ENCODE measurements around the gene SLC10A2.

SLC10A2 gene

DNA sequence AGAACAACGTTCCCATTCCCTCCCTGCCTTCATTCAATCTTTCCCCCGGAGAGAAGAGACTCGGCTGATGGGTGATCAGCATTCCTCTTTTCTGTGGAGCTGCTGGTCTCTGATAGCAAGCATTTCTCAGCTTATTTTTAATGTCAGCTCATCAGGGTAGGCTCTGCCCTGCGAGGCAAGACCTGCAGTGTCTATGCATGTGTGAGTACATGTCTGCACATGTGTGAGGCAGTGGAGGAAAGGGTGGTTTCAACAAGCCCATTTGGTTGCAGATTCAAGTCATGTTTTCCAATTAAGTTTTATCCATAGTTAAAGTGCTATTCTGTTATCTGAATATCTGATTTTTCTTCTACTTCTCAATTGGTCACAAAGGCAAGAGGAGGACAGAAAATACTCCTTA, 19.5 kb downstream of the SLC10A2 start:
- no peak for DNase-seq (ENCODE audit: low read depth)

DNA sequence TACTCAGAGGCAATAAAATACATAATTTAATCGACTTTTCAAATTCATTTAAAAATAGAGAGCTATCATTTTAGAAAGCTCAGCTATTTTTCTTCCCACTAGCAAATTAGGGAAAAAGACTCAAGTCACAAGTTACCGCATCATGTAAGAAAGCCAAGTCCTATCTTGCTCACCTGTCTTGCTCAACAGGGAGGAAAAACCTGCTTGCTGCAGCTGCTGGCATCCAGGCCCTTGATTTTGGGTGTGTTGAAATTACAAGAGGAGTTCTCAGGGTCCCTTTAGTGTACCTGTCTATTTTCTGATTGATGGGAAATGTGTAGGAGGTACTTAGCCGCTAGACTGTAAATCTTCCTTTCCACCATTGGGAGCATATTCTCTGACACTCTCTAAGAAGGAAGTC, 22.2 kb downstream of the SLC10A2 start:
- DNase-seq (ENCODE audit: low read depth) = no peak

DNA sequence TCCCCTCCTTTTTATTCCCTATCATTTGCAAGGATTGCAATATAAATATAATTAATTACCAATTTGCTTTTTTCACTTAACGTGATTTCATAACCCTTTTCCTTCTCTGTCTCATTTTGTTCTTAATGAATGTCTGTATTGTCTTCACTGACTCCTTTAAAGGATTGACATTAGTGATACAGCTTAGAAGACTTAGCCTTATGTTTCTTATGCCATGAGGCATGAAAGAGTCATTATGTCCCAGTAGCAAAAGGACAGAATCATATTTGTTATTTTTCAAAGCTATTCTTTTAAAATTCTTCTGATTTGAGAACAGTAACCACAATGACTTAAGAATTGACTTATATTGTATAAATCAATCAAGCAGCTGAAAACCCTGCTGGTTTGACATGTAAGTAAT, 26.2 kb downstream of the SLC10A2 start:
- no peak for DNase-seq (ENCODE audit: low read depth)

DNA sequence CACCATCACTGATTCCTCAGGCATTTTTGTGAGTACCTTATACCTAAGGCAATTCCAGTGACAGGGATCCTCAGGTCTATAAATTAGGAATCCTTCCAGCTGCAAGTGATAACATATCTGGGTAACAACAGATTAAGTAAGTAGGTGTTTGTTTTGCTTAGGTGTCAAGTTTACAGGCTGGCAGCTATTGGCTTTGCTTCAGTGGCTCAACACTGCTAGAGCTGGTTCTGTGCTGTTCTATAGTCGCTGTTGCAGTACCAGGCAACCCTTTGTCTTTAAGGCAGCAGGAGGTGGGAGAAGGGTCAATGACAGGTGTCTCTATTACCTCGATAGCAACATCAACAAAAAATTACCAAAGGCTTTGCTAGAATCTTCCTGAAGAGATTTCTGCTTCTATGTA, 27.0 kb downstream of the SLC10A2 start:
- DNase-seq (ENCODE audit: low read depth) = no peak

DNA sequence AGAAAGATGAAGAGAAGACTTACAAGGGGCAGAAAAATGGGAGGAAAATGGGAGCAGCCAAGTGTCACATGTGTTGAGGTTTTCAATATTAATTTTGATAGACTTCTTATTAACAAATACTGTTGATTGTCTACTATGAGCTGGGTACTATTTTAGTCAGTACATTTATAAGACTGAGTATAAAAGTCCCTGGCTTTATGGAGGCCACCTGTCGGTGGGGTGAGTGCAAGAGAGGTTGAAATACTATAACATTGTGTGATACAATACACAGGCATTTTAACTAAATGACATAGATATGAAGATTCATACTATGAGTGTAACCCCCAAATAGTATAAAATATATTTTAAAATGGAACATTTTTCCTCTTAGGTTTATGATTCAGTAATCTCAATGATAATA, 29.9 kb downstream of the SLC10A2 start:
- no peak for DNase-seq (ENCODE audit: low read depth)

DNA sequence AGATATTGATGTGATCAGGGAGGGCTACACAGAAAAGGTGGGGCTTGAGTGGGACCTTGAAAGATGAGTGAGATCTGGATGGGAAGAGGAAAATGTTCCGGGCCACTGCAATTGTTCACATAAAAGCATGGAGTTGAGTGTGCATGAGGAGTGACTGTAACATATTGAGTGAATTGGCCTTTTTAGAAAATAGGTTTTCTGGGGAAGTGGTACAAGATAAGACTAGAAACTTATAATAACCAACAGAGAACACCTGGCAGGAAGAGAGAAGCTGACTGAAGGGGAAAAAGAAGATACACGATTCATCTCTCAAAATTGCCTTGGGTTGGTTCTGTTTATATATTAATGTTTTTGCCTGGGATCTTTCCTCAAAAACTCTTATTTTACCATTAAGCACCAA, 32.2 kb downstream of the SLC10A2 start:
- no peak for DNase-seq (ENCODE audit: low read depth)

DNA sequence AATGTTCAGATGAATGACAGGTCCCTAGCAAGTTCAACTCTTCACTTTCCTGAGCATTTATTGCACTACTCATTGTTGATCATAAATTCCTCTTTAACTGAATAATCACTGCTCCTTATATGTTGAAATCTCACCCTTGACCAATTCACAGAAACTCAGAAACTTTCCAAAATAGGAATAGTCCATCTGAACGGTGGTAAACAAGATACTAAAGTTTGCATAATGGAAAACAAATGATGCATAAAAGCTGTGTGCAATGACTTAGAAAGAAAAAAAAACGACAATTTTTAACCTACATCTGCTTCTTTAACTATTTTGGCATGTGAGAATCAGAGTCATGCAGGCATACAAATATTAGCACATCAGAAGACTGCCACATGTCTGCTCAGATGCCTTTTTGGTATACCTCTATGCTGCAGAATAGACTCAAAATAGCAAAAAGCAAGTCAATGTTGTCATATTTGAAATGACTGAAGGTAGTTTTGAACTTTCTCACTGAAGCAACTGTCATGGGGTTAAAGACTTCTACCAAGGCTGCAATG, 34.8 kb downstream of the SLC10A2 start:
- DNase-seq (ENCODE audit: low read depth) = peak; percentile 21

DNA sequence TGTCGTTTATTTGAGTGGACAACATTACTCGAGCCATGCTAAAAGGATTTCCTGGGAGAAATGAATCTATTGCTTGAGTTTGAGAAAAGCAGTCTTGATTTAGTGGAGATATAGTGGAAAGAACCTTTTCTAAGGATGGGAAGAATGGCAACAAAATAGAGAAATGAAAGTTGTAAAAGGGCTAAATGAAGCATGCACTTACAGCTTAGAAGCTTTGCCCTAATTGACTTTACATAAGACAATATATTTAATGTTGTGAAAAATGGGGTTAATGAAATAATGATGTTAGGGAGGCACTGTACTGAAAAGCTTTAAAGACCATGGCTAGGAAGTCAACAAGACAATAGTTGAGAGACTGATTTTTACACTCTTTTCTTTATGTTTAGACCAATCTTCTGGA, 35.4 kb downstream of the SLC10A2 start:
- DNase-seq (ENCODE audit: low read depth) = no peak

DNA sequence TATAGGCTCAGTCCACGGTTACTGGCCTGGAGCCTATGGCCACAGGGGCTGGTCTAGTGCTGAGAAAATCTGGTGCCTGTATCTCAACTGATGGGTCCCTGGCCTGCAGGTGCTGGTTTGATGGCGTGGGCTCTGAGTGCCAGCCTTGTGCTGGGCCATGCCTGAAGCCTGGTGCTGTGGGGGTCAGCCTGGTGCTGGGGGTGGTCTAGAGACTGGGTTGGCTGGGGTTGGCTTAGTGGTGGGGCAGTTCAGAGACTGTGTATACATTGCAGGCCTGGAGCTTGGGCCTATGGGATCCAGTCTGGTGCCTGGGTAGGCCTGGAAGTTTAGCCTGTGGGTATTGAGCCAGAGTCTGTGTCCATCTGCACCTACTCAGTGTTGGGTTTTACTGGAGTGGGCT, 36.4 kb downstream of the SLC10A2 start:
- DNase-seq (ENCODE audit: low read depth) = no peak

DNA sequence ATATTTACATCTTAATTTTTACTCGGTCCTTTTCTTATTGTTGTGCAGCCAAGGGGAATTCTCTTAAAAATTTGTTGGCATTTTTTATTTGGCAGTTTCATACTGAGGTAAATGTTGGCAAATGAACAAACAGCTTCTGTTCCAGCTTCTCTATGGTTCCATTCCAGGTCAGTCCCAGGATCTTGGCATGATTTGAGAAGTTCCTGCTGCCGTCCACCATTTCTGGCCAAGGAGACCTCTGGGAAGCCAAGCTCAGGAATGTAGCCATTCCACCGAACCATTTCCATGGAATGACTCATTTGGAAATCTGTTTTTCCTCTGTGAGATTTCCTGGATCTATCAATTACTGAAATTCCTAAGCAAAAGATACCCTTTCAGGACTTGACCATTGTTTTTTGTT, 43.9 kb downstream of the SLC10A2 start:
- DNase-seq (ENCODE audit: low read depth) = peak; percentile 46

DNA sequence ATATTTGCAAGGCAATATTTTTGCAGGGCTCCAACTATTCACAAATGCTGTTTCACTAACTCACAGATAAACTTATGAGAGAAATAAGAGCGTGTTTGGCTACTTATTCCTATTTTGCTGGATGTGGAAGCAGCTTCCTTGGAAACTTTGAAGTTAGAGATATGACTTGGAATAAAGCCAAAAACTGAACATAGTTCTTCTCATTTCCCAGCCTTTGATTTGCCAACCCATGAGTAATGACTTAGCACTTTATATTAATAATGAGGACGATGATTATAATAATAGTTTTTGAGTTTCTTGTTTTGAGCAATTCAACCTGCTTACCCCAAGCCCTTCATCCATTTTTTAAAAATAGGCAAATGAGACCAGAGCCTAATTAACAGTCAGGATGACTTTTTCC, 47.7 kb downstream of the SLC10A2 start:
- DNase-seq (ENCODE audit: low read depth) = no peak

DNA sequence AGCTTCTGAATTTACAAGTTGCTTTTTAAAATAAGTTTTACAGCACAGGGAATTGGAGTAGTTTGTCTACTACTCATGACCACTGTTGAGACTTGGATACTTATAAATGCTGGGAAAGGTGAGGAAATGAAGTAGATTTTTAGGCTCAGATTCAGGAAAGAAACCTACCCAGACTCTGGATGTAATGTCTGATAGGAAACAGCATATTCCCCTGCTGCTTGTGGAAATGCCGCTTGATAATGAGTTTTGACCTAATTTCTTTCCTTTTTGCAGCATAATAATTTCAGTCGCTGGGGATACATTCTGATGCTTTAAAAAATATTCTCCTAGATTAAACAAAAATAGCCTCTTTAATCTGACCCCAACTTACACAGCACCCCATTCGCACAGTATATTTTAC, 53.6 kb downstream of the SLC10A2 start:
- no peak for DNase-seq (ENCODE audit: low read depth)

DNA sequence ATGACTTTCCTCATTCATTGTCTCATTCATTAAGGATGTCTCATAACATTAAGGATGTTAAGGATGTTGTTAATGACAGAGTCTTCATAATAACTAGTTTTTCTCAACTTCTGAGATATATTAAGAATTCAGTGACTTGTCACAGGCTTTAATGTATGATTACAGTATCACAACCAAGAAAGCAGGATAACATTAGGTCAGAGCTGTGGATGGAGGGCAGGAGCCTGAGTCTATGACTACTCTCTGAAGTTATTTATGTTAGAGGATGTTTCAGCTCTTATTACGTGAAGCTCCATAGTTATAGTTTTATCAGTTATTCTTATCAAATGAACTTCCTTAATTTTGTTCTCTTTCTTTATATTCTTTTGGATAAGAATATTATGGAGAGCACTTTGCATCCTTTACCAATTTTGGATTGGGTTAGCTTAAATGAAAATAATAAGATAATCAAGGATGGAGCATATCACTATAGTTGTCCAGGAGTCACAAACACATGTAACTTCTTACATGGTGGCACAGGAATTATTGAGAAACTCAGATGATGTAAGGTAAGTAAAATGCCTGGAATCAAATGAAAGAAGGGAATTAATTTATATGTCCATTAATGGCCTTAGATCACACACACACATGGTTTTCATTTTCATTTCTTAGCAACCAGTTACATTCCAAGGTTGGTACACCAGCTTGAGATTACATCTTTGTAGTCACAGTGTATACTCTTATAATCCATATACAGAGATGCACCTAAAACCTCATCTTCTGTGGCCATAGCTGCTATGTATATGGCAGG, 57.0 kb downstream of the SLC10A2 start:
- DNase-seq (ENCODE audit: low read depth) = peak; percentile 72

DNA sequence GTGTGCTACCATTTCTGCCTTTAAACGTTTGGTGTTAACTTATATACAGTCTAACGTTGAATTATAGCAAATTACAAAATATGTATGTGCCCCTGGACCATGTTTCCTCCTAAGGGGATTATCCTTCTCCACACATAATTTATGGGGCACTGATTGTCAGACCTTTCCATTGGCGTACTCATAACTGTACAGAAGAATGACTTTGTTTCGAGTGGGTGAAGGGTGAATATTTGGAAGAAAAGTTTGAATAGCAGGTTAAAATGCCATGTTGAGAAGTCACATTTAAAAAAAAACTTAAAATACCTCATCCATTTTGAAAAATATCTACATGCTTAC, 58.8 kb downstream of the SLC10A2 start:
- DNase-seq (ENCODE audit: low read depth) = no peak

DNA sequence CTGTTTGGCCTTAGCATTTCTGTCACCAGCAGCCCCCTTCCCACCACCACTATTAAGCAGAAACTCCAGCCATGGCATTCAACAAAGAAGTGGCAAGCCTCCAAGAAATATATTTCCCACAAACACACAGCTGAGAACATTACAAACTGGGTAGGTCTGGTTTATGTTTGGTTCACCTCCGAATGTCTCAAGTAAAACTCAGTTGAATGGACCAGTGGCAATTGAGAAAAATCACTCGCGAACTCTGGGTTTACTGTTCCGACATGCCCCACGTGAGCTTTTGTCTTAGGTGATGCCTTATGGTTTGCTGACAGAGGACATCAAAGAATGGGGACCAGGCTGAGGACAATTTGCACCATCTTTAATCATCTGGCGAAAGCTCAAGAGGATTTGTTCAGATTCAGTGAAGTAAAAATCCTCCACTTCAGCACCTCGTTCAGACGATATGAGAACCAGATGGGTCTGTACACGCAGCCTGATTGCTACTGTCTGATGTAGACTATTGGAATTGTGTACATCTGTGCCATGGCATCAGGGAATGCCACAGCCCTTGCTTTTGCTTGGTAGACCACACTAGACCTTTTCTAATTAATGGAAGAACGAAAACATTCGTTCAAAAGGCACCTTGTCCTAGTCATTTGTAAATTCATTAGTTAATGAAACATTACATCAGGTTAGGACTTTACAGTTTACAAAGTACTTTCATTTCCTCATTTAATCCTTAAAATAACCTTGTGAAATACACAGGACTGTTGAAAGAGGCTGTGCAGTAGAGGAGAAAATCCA, 59.4 kb downstream of the SLC10A2 start:
- DNase-seq (ENCODE audit: low read depth) = peak; percentile 12

DNA sequence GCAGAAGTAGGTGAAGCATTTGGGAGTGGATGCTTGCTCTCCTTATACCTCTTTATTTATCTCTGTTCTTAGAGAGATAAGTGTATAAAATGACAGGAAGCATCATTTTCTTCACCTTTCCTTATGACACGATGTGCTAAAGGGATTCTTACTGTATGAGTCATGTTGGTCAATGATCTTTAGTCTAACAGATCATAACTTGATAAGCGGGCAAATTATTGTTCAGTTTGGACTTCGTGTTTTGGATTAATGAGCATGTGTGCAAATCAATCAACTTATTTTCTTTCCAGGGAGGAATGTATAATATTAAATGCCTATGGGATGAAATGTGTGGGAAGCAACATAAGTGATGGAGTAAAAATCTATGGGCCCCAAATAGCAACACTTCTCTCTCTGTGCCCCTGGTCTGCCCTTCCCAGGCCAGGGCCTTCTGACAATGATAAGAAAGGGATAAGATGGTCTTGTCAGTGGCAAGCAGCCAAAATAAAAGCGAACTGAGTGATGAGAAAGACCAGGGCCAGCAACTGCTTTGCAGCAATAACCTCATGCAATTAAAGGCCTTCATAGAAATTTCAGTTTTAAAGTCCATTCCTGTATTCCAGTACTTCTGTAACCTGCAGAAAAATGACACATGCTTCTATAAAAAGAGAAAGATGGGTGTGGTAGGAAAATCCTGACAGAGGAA, 61.4 kb downstream of the SLC10A2 start:
- DNase-seq (ENCODE audit: low read depth) = no peak

DNA sequence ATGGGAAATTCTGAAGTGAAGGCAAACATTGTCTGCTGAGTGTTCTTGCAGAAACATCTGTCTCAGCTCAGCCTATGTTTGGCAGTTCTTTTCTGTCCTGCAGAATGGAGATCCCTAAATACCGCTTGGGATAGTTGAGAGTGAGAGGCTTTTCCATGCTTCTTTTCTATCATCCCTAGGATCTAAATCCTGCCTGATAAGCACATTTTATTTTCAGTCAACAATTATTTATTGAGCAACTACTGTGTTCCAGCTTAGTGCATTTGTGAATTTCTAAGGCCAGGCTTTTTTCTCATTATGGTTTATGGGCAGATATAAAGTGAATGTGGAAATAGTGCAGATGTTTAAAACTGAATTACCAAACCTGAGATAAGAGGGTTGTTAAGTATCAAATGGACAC, 62.6 kb downstream of the SLC10A2 start:
- DNase-seq (ENCODE audit: low read depth) = no peak

DNA sequence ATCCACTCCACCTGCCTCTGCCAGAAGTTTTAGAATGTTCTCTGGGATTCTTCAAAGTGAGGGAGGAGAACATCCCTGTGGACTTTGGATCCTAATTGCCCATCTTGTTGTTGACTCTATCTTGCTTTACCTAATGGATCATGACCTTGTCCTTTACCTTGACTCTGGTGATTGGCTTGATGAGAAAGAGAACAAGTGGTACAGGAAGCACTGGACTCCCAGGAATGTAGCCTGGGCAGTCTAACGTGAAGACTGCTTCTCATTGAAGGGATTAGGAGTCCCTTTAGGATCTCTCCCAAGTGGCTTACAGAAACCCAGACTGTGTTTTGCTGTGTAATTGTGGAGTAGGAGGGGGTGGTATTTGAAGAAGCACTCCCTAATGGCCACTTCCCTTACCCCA, 63.9 kb downstream of the SLC10A2 start:
- DNase-seq (ENCODE audit: low read depth) = no peak

DNA sequence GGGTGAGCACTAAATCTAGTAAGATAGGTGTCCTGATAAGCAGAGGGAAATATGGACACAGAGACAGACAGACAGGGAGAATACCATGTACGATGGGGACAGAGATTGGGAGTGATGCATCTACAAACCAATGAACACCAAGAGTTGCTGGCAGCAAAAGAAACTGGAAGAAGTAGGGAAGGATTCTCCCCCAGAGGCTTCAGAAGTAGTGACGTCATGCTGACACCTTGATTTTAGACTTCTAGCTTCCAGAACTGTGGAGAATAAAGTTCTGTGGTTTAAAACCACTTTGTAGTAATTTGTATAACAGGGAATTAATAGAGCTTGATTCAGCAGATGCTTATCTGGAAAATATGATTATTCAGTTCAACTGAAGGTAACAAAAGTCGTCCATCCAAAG, 66.1 kb downstream of the SLC10A2 start:
- no peak for DNase-seq (ENCODE audit: low read depth)

DNA sequence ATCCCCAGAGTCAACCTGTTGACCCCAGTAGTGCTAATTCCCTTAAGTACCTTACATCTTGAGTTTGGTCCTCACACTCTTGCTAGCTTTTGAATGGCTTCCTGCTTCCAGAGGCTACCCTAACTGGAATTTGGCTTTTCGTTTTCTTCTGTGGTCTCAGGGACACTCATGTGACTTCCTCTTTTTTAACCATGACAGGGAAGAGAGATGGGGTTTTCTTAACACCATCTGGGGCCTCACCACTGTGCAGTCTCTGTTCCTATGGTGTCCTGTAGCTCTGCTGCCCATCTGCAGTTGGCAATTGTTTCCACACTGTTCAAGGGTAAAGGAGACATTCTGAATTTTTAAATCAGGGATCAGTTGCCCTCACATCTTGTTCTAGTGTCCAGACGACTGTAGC, 66.7 kb downstream of the SLC10A2 start:
- no peak for DNase-seq (ENCODE audit: low read depth)
